ENCODE measurements around the gene PLA2G2E. TPM values are rescaled to one million over a fixed set of nuclear protein-coding genes. Genes with fewer than 3 reads are reported as not detected.
"Not testable (repeated sequence)": the region's sequence is repeated elsewhere in the genome, so short reads cannot be mapped to it uniquely, and the experiment has no call there.

The PLA2G2E gene
- total RNA-seq, 4 donors from 2014 or later, result 2.1 TPM; not detected in 3

GRCh38 chr1:19889656-19890055, 33.8 kb downstream of the PLA2G2E start:
- peaks cover 2% of the 10 kb centered on the region for H3K4me1 ChIP-seq
- H3K4me3 ChIP-seq, result no peak overlapping the region
- H3K27ac ChIP-seq, result no peak overlapping the region
- no peaks in the 10 kb centered on the region for H3K27me3 ChIP-seq
- TF ChIP-seq CTCF (IDR thresholded peaks at IDR 0.05), result no peak
- TF ChIP-seq POLR2AphosphoS5 (IDR thresholded peaks at IDR 0.05), result no peak
- no peak for TF ChIP-seq POLR2A (IDR thresholded peaks at IDR 0.05)
- TF ChIP-seq EP300 (IDR thresholded peaks at IDR 0.05), result no peak
- DNase-seq (ENCODE audit: low spot score in 2 of 2), result no peak
- H3K9me3 ChIP-seq, result no peaks in the 10 kb centered on the region
- H3K36me3 ChIP-seq, result peaks cover 28% of the 10 kb centered on the region

GRCh38 chr1:19888112-19888511, 35.3 kb downstream of the PLA2G2E start:
- no peak overlapping the region for H3K4me3 ChIP-seq
- peaks cover 17% of the 10 kb centered on the region for H3K36me3 ChIP-seq
- no peak for DNase-seq (ENCODE audit: low spot score in 2 of 2)
- TF ChIP-seq EP300 (IDR thresholded peaks at IDR 0.05), result no peak
- no peak for TF ChIP-seq POLR2AphosphoS5 (IDR thresholded peaks at IDR 0.05)
- TF ChIP-seq POLR2A (IDR thresholded peaks at IDR 0.05), result no peak
- no peak for TF ChIP-seq CTCF (IDR thresholded peaks at IDR 0.05)
- no peaks in the 10 kb centered on the region for H3K9me3 ChIP-seq
- no peak overlapping the region for H3K27ac ChIP-seq
- peaks cover 13% of the 10 kb centered on the region for H3K4me1 ChIP-seq
- no peaks in the 10 kb centered on the region for H3K27me3 ChIP-seq
- WGBS, result 85% methylated on average over 1 of the region's 1 CpG

GRCh38 chr1:19885821-19886220, 37.6 kb downstream of the PLA2G2E start:
- H3K27ac ChIP-seq, result no peak overlapping the region
- WGBS, result 81% methylated on average over 2 of the region's 2 CpGs

GRCh38 chr1:19884312-19884711, 39.1 kb downstream of the PLA2G2E start:
- no peaks in the 10 kb centered on the region for H3K27me3 ChIP-seq
- H3K36me3 ChIP-seq, result no peaks in the 10 kb centered on the region
- WGBS, result 60% methylated on average over 2 of the region's 2 CpGs
- no peak overlapping the region for H3K27ac ChIP-seq
- no peak overlapping the region for H3K4me3 ChIP-seq
- H3K4me1 ChIP-seq, result peaks cover 21% of the 10 kb centered on the region
- no peaks in the 10 kb centered on the region for H3K9me3 ChIP-seq
- no peak for DNase-seq (ENCODE audit: low spot score in 2 of 2)
- TF ChIP-seq CTCF (IDR thresholded peaks at IDR 0.05) (no peak), POLR2AphosphoS5 (IDR thresholded peaks at IDR 0.05) (no peak), POLR2A (IDR thresholded peaks at IDR 0.05) (no peak), EP300 (IDR thresholded peaks at IDR 0.05) (no peak)

More at GRCh38 chr1:19885821-19886220, 37.6 kb downstream of the PLA2G2E start:
- H3K36me3 ChIP-seq, result no peaks in the 10 kb centered on the region
- no peak for TF ChIP-seq POLR2AphosphoS5 (IDR thresholded peaks at IDR 0.05)
- TF ChIP-seq EP300 (IDR thresholded peaks at IDR 0.05), result no peak
- TF ChIP-seq POLR2A (IDR thresholded peaks at IDR 0.05), result no peak
- TF ChIP-seq CTCF (IDR thresholded peaks at IDR 0.05), result no peak
- DNase-seq (ENCODE audit: low spot score in 2 of 2), result no peak
- peaks cover 21% of the 10 kb centered on the region for H3K4me1 ChIP-seq
- H3K9me3 ChIP-seq, result no peaks in the 10 kb centered on the region
- H3K27me3 ChIP-seq, result no peaks in the 10 kb centered on the region
- no peak overlapping the region for H3K4me3 ChIP-seq

- Histone ChIP-seq H3K4me3 (peak within 1 kb of the TSS; percentile 95), H3K27me3 (peaks cover 3% of the 10 kb centered on the region), H3K36me3 (no peaks in the 10 kb centered on the region), H3K4me1 (peaks cover 25% of the 10 kb centered on the region), H3K27ac (peak within 1 kb of the TSS; percentile 93), H3K9me3 (no peaks in the 10 kb centered on the region)
- TF ChIP-seq EP300 (IDR thresholded peaks at IDR 0.05), result no peak
- peak in 2 of 3 donors; percentile 54 to 62 for TF ChIP-seq POLR2AphosphoS5 (IDR thresholded peaks at IDR 0.05)
- TF ChIP-seq POLR2A (IDR thresholded peaks at IDR 0.05), result peak in 1 of 2 donors; percentile 70
- peak; percentile 86 for TF ChIP-seq CTCF (IDR thresholded peaks at IDR 0.05)
- WGBS, result under 1% methylated on average over 60 of the region's 97 CpGs
- DNase-seq (ENCODE audit: low spot score in 2 of 2), result peak; percentile 96 to 97
These were observed 41.0 kb downstream of the PLA2G2E start, which contains the start of gene OTUD3 for GRCh38 chr1:19882111-19883071. TSS of gene OTUD3 (plus strand) at chr1:19882395. CDS start at chr1:19882514, 119 bp downstream.

- H3K27ac ChIP-seq; H3K36me3 ChIP-seq; H3K27me3 ChIP-seq; DNase-seq (ENCODE audit: low spot score in 2 of 2); H3K9me3 ChIP-seq; H3K4me3 ChIP-seq: not testable (repeated sequence)
- peaks cover 25% of the 10 kb centered on the region for H3K4me1 ChIP-seq
- 81% methylated on average over 5 of the region's 5 CpGs for WGBS
These were observed 42.6 kb downstream of the PLA2G2E start for GRCh38 chr1:19880841-19881240.

All from suprapubic skin (tissue), 4 donors.